HepG2 (cell line): Measurements from ENCODE around the gene TCEAL9. TPM values are rescaled to one million over a fixed set of nuclear protein-coding genes. Genes with fewer than 3 reads are reported as not detected.

Source experiments
- ATAC-seq: fragments of 200-7000 bp; cut with Tn5 transposase; 3 replicates; pipeline ENCODE4 v1.9.1; 2020; ENCODE audit warnings: mild to moderate bottlenecking, moderate library complexity
- BruUV-seq: library from RNA; stranded (reverse); fragments of 400-500 nt; replicated peaks from 2 replicates; lab custom pipeline; 2021; lab: Mats Ljungman, UMichigan
- CTCF ChIA-PET: fragments of 300-600 bp; formaldehyde crosslinking; extraction: SDS; loops from one replicate; lab custom pipeline; 2021; ENCODE audit warnings: low total read pairs, inconsistent platforms, low intra/inter-chr PET ratio; lab: Yijun Ruan, JAX
- POLR2A ChIA-PET: fragments of 350-600 bp; sonication (Branson Sonifier 250); formaldehyde crosslinking; loops from one replicate; lab custom pipeline; 2020; ENCODE audit warnings: antibody characterized with exemption, inconsistent platforms; lab: Yijun Ruan, JAX
- DNase-seq: peaks from one replicate; pipeline ENCODE4 v3.0.0-alpha.2; 2015; ENCODE audit warnings: low spot score
- FAIRE-seq: peaks from 3 replicates; lab custom pipeline; 2011; peaks lifted over from hg19 to GRCh38; lab: Jason Lieb, UNC
- H2AFZ ChIP-seq: one replicate; pipeline ENCODE4 v1.6.1; 2011; ENCODE audit warnings: low read length, inconsistent platforms
- H3K27ac ChIP-seq: fragments of 300-600 bp; 3 replicates; pipeline ENCODE4 v1.8.0; 2011; ENCODE audit warnings: mixed run types, mild to moderate bottlenecking, mixed read lengths, low read length, inconsistent platforms; ENCODE audit not compliant: insufficient read depth; ENCODE audit errors: extremely low read length
- H3K27me3 ChIP-seq, 2 experiments: fragments of 200-600 bp in 1 of 2; 2 replicates in 1 of 2; 3 replicates in 1 of 2; pipeline versions ENCODE4 v1.6.0 to v1.8.0; 2011; ENCODE audit warnings: low read length in 2 of 2, mild to moderate bottlenecking in 2 of 2, moderate library complexity in 2 of 2, inconsistent platforms in 1 of 2; ENCODE audit not compliant: insufficient read depth in 2 of 2, control insufficient read depth in 1 of 2
- H3K36me3 ChIP-seq, 2 experiments: fragments of 200-600 bp in 1 of 2; replicated peaks in 1 of 2; 2 replicates in 1 of 2; 3 replicates in 1 of 2; pipeline versions ENCODE4 v1.5.1 to v1.8.0; 2011; ENCODE audit warnings: low read length in 2 of 2, inconsistent platforms in 1 of 2; ENCODE audit not compliant: insufficient read depth in 2 of 2, control insufficient read depth in 1 of 2
- H3K4me1 ChIP-seq: 2 replicates; pipeline ENCODE4 v1.5.1; 2012; ENCODE audit warnings: low read length, inconsistent platforms; ENCODE audit not compliant: insufficient read depth
- H3K4me2 ChIP-seq: 2 replicates; pipeline ENCODE4 v1.6.0; 2011; ENCODE audit warnings: low read depth, low read length, inconsistent platforms
- H3K4me3 ChIP-seq, 3 experiments: fragments of 200-600 bp in 1 of 3; sonication (generic), shearing (Covaris generic) in 1 of 3; replicated peaks in 1 of 3; 2 replicates each; pipeline ENCODE4 v1.5.1; 2011 to 2016; ENCODE audit warnings: low read length in 3 of 3, inconsistent platforms in 2 of 3, low read depth in 2 of 3, mild to moderate bottlenecking in 2 of 3, control low read depth in 1 of 3, mixed read lengths in 1 of 3; ENCODE audit not compliant: insufficient read depth in 1 of 3
- H3K79me2 ChIP-seq: one replicate; pipeline ENCODE4 v1.6.1; 2011; ENCODE audit warnings: low read length, inconsistent platforms; ENCODE audit not compliant: insufficient read depth
- H3K9ac ChIP-seq: 2 replicates; pipeline ENCODE4 v1.6.0; 2011; ENCODE audit warnings: mild to moderate bottlenecking, low read depth, low read length, inconsistent platforms; ENCODE audit not compliant: insufficient read depth
- H3K9me3 ChIP-seq: 2 replicates; pipeline ENCODE4 v1.5.1; 2012; ENCODE audit warnings: mild to moderate bottlenecking, low read length
- H4K20me1 ChIP-seq: 2 replicates; pipeline ENCODE4 v1.6.0; 2011; ENCODE audit warnings: inconsistent platforms, mild to moderate bottlenecking, low read length, moderate library complexity; ENCODE audit not compliant: insufficient read depth
- AKAP8 ChIP-seq: sonication (generic); formaldehyde crosslinking; IDR thresholded peaks from 2 replicates; pipeline ENCODE4 v1.5.1; 2020; ENCODE audit warnings: mild to moderate bottlenecking, missing genetic modification reagents
- CERS6 ChIP-seq: sonication (generic); formaldehyde crosslinking; IDR thresholded peaks from 2 replicates; pipeline ENCODE4 v1.5.0; 2020; ENCODE audit warnings: missing genetic modification reagents
- MATR3 ChIP-seq: sonication (generic); formaldehyde crosslinking; IDR thresholded peaks from 2 replicates; pipeline ENCODE4 v1.4.0; 2020; ENCODE audit warnings: missing genetic modification reagents
- MAZ ChIP-seq, 2 experiments: sonication (generic) in 1 of 2; formaldehyde crosslinking in 1 of 2; IDR thresholded peaks; 2 replicates each; pipeline versions ENCODE4 v1.5.0 to v1.6.1; 2012 to 2020; ENCODE audit warnings: low read depth in 2 of 2, mild to moderate bottlenecking in 2 of 2, borderline replicate concordance in 1 of 2, improper control_type of control experiment in 1 of 2, low read length in 1 of 2, missing genetic modification reagents in 1 of 2, moderate library complexity in 1 of 2
- MYC ChIP-seq: sonication (generic); formaldehyde crosslinking; IDR thresholded peaks from 2 replicates; pipeline ENCODE4 v1.9.0; 2021; ENCODE audit warnings: missing genetic modification reagents, borderline replicate concordance
- NFIB ChIP-seq: sonication (generic); formaldehyde crosslinking; IDR thresholded peaks from 2 replicates; pipeline ENCODE4 v1.9.0; 2021; ENCODE audit warnings: missing genetic modification reagents, mild to moderate bottlenecking, borderline replicate concordance
- THAP8 ChIP-seq: sonication (generic); formaldehyde crosslinking; IDR thresholded peaks from 2 replicates; pipeline ENCODE4 v1.5.1; 2020; ENCODE audit warnings: missing genetic modification reagents, mild to moderate bottlenecking, borderline replicate concordance
- UBTF ChIP-seq: sonication (generic); formaldehyde crosslinking; IDR thresholded peaks from 2 replicates; pipeline ENCODE4 v1.4.0; 2020; ENCODE audit warnings: mild to moderate bottlenecking, missing genetic modification reagents
- ZFY ChIP-seq: sonication (generic); formaldehyde crosslinking; IDR thresholded peaks from 2 replicates; pipeline ENCODE4 v1.4.0; 2020; ENCODE audit warnings: missing genetic modification reagents
- ZNF350 ChIP-seq: sonication (generic); formaldehyde crosslinking; IDR thresholded peaks from 2 replicates; pipeline ENCODE4 v1.4.0; 2020; ENCODE audit warnings: mild to moderate bottlenecking, low read depth, missing genetic modification reagents, borderline replicate concordance
- ZNF558 ChIP-seq: sonication (generic); formaldehyde crosslinking; IDR thresholded peaks from 2 replicates; pipeline ENCODE4 v1.9.0; 2022; ENCODE audit warnings: mild to moderate bottlenecking, missing genetic modification reagents, borderline replicate concordance
- ZNF580 ChIP-seq: IDR thresholded peaks from 2 replicates; pipeline ENCODE4 v1.6.1; 2016; ENCODE audit warnings: low read depth, borderline replicate concordance
- ZNF704 ChIP-seq: sonication (generic); formaldehyde crosslinking; IDR thresholded peaks from 2 replicates; pipeline ENCODE4 v1.8.1; 2023; ENCODE audit warnings: mild to moderate bottlenecking, inconsistent platforms, moderate library complexity, missing genetic modification reagents, borderline replicate concordance
- WGBS: methylation state at CpG from one replicate; pipeline ENCODE4 v1.1.6; 2017; ENCODE audit warnings: low lambda C conversion rate; 5-methylcytosine and 5-hydroxymethylcytosine counted together
- in situ Hi-C: cut with HindIII; loops from 2 replicates; pipeline ENCODE4 v1.10.0; 2017; ENCODE audit warnings: low pct_unique_long_range_greater_than_20kb; ENCODE audit not compliant: extremely low pct_ligation_motif_present
- intact Hi-C: fragments of 100-400 bp; cut with micrococcal nuclease; formaldehyde crosslinking; loops from one replicate; pipeline ENCODE4 v1.10.0; 2022; ENCODE audit not compliant: unreplicated experiment
- polyA plus RNA-seq, 8 experiments: library from polyadenylated mRNA; depleted of rRNA in 3 of 8; stranded (reverse) in 7 of 8; unstranded in 1 of 8; fragments of >200 nt; fragmentation: Illumina TruSeq in 4 of 8; extraction: Trizol in 4 of 8; gene quantifications; 2 replicates each; pipeline versions ENCODE4 v1.2.1 to v1.2.3, GENCODE V29; 2011 to 2016; ENCODE audit warnings: low read depth in 4 of 8, missing spikeins in 1 of 8, mixed read lengths in 1 of 8; ENCODE audit not compliant: insufficient read depth in 1 of 8
- total RNA-seq, 5 experiments: library from RNA; depleted of rRNA; stranded (reverse); fragments of >200 nt; fragmentation: Illumina TruSeq; extraction: Trizol; gene quantifications; 2 replicates each; pipeline ENCODE4 v1.2.3, GENCODE V29; 2016; ENCODE audit warnings: low read depth in 1 of 5

Gene TCEAL9
- total and polyA plus RNA-seq, 2 of the 13 experiments (the other 11 are each of a cell fraction or from before 2014, with no cell fraction given), result 15.8 to 45.8 TPM

- no peak overlapping the region for H3K9ac ChIP-seq
- 100% methylated on average over 2 of the region's 2 CpGs for WGBS
- H3K36me3 ChIP-seq, result no peaks in the 10 kb centered on the region
- no peak overlapping the region for H2AFZ ChIP-seq
- FAIRE-seq (no peak), DNase-seq (no peak), ATAC-seq (no peak)
- in situ Hi-C loops, result no loop called here
- no peaks in the 10 kb centered on the region for H4K20me1 ChIP-seq
- no peaks in the 10 kb centered on the region; a peak in 1 of 5 replicates for H3K27me3 ChIP-seq
- intact Hi-C loops, result no loop called here
- H3K4me1 ChIP-seq, result peaks cover 33% of the 10 kb centered on the region
- H3K4me3 ChIP-seq, result no peak overlapping the region
- H3K79me2 ChIP-seq, result peaks cover 5% of the 10 kb centered on the region
- no peak overlapping the region for H3K4me2 ChIP-seq
- CTCF ChIA-PET, result no interaction called here
- POLR2A ChIA-PET, result no interaction called here
- no peaks in the 10 kb centered on the region for H3K9me3 ChIP-seq
- BruUV-seq, result no TSS peak
- TF ChIP-seq UBTF (CRISPR knock-in tag), result no peak
- no peak for TF ChIP-seq CERS6
- no peak for TF ChIP-seq ZNF558 (CRISPR knock-in tag)
- TF ChIP-seq MATR3 (CRISPR knock-in tag), result no peak
- TF ChIP-seq THAP8 (CRISPR knock-in tag), result no peak
- no peak for TF ChIP-seq NFIB (CRISPR knock-in tag)
- TF ChIP-seq AKAP8 (CRISPR knock-in tag), result no peak
- TF ChIP-seq MYC (CRISPR knock-in tag), result no peak
- no peak for TF ChIP-seq ZNF580
- no peak for TF ChIP-seq MAZ (IDR thresholded peaks at IDR 0.05; ENCODE audit: borderline replicate concordance, low read depth, low read length)
- no peak for TF ChIP-seq MAZ (CRISPR knock-in tag; IDR thresholded peaks at IDR 0.05; ENCODE audit: low read depth)
- no peak for TF ChIP-seq ZNF704 (CRISPR knock-in tag)
- no peak for TF ChIP-seq ZNF350
- no peak for TF ChIP-seq ZFY (CRISPR knock-in tag)
- no peak overlapping the region for H3K27ac ChIP-seq
Observed at GRCh38 chrX:103360092-103360491, 3.8 kb downstream of the TCEAL9 start.
